GM10847 (cell line): Measurements from ENCODE around the gene PAX8.

Experiments used
- POLR2A ChIP-seq: IDR thresholded peaks from 2 replicates; pipeline ENCODE4 v1.6.1; 2011; ENCODE audit not compliant: insufficient read length; ENCODE audit errors: extremely low read depth

The PAX8 gene

DNA sequence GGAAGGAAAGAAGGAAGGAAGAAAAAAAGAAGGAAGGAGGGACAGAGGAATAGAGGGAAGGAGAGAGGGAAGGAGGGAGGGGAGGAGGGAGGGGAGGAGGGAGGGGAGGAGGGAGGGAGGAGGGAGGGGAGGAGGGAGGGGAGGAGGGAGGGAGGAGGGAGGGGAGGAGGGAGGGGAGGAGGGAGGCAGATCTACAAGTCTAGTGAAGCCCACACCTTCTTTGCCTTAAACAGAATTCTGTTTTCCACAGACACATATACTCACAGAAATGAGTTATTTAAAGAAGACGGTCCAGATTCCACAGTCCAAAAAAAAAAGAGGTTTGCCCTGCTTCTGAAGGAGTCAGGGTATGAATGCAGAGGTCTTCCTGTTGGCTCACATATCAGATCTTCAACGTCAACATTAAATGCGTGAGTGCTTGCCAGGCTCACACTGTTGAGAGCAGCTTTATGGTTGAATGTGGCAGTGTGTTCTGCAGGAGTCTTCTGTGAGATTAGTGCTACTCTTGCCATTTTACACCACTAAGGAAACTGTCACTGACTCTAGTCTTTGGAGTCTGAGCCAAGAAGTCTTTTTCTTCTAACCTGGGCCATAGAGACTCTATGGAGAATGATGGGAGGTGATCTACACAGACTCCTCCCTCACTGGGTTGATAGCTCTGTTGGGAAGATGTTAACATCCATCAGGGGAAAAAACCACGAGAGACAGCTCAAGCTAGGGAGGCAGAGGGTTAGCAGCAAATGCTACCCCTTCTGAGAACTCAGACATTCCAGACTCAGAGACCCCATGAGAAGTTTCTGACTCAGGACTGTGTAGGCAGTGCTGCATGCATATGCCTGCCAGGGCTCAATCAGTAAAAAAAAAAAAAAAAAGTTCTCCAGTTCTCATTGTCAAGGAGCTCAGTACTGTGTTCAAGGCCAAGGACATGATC is 23.3 kb downstream of the PAX8 start:
- no peak for TF ChIP-seq POLR2A

DNA sequence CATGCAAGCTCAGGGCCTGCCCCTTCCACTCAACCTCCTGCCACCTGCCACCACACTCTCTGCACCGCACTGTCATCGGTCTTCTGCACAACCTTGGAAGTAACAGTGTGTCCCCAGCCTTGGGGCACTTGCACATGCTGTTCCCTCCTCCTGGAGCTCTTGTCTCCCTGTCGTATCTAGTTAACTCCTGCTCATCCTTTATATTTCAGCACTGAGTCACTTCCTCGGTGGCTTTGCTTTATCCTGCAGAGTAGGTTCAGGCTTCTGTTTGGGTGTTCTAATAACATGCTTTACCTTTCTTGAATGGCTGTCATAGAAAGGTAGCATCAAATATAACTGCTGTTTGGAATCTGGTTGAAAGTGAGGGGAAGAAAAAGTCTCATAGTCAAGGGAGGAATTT is 25.3 kb downstream of the PAX8 start:
- no peak for TF ChIP-seq POLR2A

DNA sequence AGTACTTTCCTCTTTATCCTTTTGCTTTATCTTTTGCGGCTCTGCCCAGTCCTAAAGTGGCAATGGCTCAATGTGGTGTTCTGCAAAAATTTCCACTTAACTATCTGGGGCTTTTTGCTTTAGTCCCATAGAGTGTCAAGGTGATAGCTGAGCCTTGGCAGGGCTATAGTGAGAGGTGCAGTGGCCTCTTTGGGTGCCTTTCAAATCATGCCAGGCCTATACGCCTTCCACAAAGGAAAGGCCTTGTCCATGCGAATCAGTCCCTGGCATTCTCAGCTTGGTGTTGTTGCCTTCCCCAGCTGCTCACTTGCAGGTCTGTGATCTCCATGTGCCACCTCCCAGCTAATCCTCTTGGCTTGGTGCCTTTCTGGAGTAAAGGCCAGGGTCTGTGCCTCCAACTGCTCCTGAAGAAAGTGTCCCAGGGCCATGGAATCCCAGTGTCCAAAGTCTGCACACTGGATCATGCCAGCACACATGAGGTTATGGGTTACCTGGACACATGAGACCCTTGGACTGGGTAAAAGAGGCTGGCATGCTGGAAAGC is 26.6 kb downstream of the PAX8 start:
- no peak for TF ChIP-seq POLR2A

DNA sequence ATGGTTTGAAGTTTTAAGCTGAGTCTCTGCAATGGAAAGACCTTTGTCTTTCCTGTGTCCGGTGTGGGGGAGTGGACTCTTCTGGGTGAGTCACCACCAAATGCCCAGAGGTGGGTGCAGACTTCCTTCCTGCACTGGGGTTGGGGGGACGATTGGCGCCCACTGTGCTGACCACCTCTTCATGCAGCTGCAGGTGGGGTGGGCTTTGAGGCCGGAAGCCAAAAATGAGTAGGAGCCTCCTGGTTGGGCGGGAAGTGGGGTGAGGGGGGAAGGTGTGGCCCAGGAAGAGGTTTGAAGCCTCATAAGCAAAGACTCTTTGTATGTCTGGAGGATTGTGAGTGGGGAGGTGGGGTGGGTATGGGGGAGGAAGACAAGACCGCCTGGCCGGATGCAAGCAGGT is 27.6 kb downstream of the PAX8 start:
- TF ChIP-seq POLR2A = no peak

DNA sequence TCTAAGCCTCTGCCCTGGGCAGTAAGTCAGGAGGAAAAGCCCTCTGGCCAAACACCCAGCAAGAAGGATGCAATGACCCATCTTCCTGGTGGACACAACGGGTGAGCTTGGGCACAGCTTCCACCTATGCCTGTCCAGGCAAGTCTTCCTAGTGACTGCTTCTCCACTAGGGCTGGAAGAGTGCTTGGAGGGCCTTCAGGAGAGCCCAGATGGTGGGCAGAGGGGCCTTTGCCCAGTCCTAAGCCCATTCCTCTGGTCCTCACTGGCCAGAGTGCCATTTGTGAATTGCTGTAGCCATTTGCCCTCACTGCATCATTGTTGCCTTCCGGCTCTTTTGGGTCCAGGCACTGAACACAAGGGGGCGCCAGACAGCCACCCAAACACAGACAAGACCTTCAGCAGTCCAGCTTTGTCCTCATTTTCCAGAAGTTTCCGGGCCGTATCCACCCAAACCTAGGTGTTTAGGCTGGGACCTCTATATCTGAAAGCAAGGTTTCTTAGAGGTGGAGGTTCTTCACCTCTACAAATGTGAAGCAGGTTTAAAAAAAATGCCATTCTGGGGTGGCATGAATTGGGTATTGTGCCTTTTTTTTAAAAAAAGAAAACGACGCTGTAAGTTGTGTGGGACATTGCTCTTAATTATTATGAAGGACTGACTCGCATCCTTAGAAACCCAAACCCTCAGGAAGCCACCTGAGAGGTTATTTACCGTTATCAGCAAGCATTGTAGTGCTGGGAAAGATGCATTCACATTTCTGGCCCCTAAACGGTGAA is 29.5 kb downstream of the PAX8 start:
- TF ChIP-seq POLR2A = no peak

DNA sequence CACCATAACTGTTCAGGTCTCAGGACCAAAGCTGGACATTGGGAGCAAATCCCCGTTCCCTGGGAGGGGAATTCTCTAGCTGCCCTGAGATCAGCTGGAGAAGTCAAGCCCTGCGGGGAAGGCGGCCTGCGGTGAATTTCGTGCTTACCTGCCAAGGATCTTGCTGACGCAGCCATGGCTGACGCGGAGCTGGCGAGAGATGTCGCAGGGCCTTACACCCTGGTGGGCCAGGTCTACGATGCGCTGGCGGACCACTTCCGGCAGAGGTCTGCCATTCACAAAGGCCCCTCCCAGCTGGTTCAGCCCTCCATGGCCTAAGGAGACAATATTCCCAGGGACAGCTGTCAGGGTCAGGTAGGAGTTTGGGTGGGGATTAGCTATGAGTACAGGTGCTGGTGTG is 32.1 kb downstream of the PAX8 start:
- no peak for TF ChIP-seq POLR2A

DNA sequence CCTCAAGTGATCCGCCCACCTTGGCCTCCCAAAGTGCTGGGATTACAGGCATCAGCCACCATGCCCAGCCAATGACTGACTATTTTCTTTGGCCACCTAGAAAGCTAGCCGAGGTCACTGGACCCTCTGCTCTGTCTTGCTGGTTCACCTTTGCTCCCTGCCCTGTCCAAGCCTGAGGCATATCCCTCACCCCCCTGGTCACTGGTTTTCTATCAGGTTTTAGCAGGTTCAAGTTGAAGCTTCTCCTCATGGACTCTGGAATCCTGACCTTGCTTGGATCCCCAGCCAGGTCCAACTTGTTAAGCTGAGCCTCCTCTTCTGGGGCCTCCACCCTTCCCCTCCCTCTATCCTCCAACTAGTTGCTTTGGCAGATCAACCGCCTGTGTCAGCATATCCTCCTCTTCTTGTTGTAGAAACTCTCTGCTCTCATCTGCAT is 33.4 kb downstream of the PAX8 start:
- TF ChIP-seq POLR2A = no peak

DNA sequence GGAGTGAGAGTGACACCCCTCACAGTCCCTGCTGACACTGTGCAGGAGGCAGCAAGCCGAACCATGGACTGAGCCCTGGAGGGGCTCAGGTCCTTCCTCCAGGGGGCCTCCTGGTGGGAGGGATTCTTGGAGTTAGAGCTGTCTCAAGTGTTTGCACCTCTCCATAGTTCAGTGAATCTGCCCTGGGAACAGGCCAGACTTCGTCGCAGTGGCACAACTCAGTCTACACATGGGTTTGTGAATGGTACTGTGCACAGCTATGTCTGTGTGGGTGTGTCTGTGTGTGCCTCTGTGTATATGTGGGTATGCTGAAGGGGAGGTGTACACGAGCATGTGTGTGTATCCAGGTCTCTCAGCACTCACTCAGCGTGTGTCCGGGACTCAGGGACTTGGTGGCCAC is 36.4 kb downstream of the PAX8 start:
- TF ChIP-seq POLR2A = no peak

DNA sequence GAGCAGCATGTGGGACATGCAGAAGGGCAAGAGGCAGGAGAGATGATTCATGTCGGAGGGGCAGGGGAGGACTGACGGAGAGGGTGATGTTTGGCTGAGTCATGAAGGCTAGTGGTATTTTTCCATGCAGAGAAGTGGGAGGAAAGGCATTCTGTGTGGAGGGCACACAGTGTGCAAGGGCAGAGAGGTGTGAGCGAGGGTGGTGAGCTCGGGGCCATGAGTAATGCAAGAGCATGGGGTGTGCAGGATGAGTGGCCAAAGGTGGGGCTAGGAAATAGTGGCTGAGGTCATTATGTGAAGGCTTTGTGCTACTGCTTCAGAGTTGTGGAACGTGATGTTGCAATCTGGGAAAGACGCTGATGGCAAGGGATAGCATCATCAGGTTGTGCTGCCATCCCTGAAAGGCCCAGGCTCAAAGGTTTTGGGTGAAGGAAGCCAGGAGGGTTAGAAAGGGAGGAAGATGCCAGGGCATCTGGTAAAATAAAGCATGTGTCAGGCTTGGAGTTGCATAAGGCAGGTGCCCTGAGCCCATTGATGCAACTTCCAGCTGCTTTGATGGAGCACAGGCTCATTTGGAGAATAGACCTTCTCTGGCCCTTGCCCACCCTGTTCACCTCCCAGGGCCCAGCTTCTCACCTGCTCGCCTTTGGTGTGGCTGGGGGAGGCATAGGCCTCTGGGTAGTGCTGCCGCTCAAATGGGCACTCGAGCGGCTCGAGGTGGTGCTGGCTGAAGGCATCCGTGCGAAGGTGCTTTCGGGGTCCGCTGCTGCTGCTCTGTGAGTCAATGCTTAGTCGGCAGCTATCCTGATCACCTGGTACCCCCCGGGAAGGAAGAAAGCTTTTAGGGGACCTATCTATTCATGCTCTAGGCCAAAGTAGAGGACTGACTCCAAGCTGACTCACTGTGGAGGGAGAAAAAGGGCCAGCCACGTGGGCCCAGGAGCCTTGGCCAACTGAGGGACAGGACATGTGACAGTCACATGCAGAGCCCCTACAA is 37.5 kb downstream of the PAX8 start:
- no peak for TF ChIP-seq POLR2A

DNA sequence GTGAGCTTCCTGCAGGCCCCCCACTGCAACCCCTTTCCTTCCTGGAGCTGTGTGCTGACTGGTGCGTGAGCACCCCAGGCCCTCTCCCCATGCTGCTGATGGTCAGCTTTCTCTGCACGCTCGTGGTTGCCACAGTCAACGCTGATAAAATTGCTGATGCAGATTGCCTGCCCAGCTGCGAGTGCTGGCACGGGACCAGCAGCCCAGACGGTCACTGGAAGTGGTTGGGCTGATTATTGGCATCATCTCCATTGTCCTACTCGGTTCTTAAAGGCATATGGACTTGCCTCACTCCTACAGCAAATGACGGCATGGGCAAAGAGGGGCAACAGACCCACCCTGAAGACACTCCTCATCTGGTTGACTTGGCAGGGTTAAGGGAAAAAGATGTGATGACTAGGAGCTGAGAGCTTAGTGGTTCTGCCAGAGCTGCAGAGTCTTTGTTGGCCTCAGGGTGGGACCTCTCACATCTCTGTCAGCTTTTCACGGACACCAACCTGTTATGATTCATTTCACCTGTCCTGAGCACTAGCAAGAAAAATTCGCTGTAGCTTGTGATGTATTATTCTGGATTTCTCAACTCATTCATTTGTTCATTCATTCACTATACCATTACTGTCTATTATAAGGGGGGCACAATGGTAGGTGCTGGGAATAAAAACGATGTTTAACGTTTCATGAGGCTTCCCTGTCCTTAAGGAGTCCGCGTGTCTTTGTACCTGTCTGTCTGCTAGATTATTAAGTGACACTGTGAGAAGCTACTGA is 38.4 kb downstream of the PAX8 start:
- TF ChIP-seq POLR2A = no peak

DNA sequence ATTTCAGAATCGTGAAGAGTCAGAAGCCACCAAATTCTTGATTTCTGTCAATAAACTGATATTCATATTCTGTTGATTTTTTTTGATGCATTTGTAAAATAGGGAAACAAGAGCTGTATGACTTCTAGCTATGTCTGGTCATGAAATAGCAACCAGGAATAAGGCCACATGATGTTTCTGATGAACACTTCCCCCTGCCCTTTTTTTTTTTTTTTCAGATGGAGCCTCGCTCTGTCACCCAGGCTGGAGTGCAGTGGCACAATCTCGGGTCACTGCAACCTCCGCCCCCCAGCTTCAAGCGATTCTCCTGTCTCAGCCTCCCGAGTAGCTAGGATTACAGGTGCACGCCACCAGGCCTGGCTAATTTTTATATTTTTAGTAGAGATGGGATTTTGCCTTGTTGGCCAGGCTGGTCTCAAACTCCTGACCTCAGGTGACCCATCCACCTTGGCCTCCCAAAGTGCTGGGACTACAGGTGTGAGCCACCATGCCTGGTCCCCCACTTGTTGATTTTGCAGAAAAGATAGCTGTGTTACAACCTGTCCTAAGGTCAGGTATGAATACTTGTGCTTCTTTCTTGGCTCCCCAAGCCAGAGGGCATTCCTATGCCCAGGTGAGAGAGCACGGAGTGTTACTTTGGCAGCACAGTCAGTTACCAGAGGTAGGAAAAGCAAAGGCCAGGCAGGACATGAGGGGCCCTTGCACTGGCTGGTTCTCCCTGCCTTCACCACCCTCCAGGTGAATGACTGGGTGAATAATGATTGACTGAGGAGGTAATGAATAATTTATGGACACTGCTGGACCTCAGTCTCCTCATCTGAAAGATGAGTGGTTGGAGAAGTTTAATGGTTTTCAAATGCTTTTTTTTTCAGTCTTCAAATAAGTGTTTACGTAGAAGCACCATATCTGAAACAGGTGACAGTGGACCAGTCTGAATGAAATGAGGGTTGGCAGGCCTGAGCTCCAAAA is 39.6 kb downstream of the PAX8 start:
- no peak for TF ChIP-seq POLR2A

DNA sequence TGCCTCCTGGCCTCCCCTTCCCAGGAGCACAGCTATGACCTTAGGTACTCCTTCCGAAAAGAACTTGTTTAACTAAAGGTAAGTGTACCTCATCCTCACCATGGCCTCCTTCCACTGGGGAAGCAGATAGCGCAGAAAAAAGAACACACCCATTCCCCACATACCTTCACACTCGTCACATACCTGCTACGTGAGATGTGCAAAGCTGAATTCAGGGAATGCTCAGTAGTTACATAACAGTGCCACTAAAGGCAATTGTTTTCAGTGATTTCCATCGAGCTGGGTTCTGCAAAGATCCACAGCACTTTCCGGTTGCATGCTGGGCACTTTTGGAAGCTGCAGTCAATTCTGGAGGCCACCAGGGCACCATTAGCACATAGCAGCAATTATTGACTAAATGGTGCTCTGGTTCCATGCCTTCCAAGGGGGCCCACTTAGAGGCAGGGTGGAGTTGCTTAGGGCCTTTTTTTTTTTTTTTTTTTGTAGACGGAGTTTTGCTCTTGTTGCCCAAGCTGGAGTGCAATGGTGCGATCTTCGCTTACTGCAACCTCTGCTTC is 41.0 kb downstream of the PAX8 start:
- no peak for TF ChIP-seq POLR2A
